Prostate gland (tissue), 2 donors: Measurements from ENCODE around the gene ZNF319.
A peak's percentile ranks its signal among the peaks of the same experiment; 100 is the strongest.

Source experiments
- CTCF ChIP-seq, 4 experiments: fragments of 200-600 bp in 2 of 4; fragments of 450-650 bp in 2 of 4; sonication (generic) in 2 of 4; IDR thresholded peaks; 1 replicate in 3 of 4; 2 replicates in 1 of 4; pipeline ENCODE4 v1.5.1; 2016 to 2019; ENCODE audit warnings: antibody characterized with exemption in 4 of 4, mild to moderate bottlenecking in 2 of 4, moderate library complexity in 2 of 4
- POLR2A ChIP-seq: fragments of 450-650 bp; IDR thresholded peaks from one replicate; pipeline ENCODE4 v1.6.1; 2016; ENCODE audit warnings: antibody characterized with exemption, mild to moderate bottlenecking
- POLR2AphosphoS5 ChIP-seq: sonication (generic); formaldehyde crosslinking; IDR thresholded peaks from one replicate; pipeline ENCODE4 v1.6.1; 2017; ENCODE audit warnings: antibody characterized with exemption

- no peak for TF ChIP-seq CTCF (IDR thresholded peaks at IDR 0.05)
- no peak for TF ChIP-seq POLR2A
- TF ChIP-seq POLR2AphosphoS5: peak; percentile 72
Measured at GRCh38 chr16:57988929-57989328, 11.5 kb downstream of the ZNF319 start.
